GM12875 (cell line): ENCODE data around the gene PRPF18.
"Not testable (repeated sequence)": the region's sequence is repeated elsewhere in the genome, so short reads cannot be mapped to it uniquely, and the experiment has no call there.

Source experiments
- H3K4me3 ChIP-seq: one replicate; pipeline ENCODE4 v1.5.1; 2011; ENCODE audit warnings: low read depth, low read length, control low read depth
- CTCF ChIP-seq: IDR thresholded peaks from 2 replicates; pipeline ENCODE4 v1.5.1; 2011; ENCODE audit warnings: low read depth, mild to moderate bottlenecking, control low read depth, inconsistent platforms, low read length, moderate library complexity, borderline replicate concordance; ENCODE audit not compliant: insufficient read depth

Gene PRPF18

GRCh38 chr10:13586676-13587355 is at the start of gene PRPF18:
Gene PRPF18, plus strand, starts transcription at chr10:13586965. Its CDS starts 122 bp downstream, at chr10:13587087.
- peak within 1 kb of the TSS; percentile 87 for H3K4me3 ChIP-seq
- peak; percentile 99 for TF ChIP-seq CTCF

GRCh38 chr10:13537985-13538384 is 48.8 kb upstream of the PRPF18 start:
- not testable (repeated sequence) for H3K4me3 ChIP-seq

DNA sequence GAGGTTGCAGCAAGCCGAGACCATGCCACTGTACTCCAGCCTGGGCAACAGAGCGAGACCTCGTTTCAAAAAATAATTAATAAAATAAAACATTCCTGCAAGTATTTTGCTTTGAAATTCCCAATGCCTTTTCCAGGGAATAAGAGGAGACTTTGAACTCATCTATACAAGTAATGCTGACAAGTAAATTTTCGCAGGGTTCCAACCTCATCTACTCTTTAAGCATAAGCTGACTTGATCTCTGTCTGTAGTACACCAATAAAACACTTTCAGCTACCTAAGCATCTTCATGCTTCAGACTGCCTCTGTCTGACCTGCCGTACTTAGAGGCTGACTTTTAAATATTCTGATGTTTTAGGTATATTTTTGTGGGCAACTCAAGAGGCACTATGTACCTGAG is 44.2 kb upstream of the PRPF18 start:
- no peak overlapping the region for H3K4me3 ChIP-seq
- no peak for TF ChIP-seq CTCF

DNA sequence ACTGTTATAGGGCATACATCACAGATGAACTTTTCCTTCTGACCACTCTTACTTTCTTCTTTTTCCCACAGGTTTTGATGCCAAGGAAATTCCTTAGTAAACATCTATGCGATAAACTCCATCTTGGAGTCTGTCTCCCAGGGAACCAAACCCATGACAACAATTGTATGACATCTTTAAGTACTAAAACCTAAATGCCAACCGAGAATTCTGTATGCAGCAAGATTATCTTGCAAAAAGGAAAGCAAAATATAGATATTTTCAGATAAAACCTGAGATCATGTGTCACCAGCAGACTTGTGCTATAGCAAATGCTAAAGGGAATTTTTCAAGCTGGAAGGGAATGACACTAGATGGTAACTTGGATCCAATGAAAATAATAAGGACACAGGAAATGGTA is 36.0 kb upstream of the PRPF18 start:
- no peak for TF ChIP-seq CTCF
- no peak overlapping the region for H3K4me3 ChIP-seq

DNA sequence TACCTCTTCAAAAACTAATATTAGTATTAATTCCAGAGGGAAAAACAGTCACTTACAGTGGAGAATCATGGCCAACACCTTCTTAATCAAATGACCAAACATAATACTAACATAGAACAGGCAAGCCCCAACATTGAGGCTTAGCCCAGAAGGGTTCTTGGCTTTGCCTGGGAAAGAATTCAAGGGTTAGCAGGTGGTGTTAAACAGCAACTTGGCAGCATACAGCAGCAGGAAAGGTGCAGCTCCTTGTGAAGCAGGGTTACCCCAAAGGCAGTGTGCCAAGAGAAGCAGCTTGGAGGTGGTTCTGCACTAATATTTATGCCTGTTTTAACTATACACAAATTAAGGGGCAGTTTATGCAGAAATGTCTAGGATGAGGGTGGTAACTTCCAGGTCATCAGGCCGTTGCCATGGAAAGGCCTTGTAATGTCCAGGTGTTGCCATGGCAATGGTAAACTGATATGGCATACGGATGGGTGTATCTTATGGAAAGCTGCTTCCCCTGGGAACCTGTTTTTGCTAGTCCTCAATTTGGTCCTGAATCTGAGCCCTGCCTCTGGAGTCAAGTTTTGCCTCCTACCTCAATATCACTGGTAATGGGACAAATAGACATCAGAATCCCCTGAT is 30.8 kb upstream of the PRPF18 start:
- no peak for TF ChIP-seq CTCF
- no peak overlapping the region for H3K4me3 ChIP-seq

DNA sequence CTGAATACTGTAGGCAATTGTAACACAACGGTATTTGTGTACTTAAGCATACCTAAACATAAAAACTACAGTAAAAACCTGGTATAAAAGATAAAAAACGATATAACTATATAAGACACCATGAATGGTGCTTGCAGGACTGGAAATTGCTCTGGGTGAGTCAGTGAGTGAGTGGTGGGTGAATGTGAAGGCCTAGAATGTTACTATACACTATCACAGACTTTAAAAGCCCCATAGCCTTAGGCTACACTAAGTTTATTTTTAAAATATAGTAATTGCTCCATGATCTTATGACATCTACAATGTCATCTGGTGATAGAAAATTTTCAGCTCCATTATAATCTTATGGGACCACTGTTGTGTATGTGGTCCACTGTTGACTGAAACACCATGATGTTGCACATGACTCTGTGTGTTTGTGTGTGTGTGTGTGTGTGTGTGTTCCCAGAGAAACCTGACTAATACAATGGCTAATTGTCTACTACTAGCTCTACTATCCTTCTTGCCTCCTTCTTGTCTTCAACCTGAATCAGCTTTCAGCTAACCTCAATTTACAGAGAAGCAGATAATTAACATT is 27.6 kb upstream of the PRPF18 start:
- no peak for TF ChIP-seq CTCF
- no peak overlapping the region for H3K4me3 ChIP-seq

GRCh38 chr10:13560597-13560996 is 26.2 kb upstream of the PRPF18 start:
- TF ChIP-seq CTCF: no peak

More at GRCh38 chr10:13560597-13560996, 26.2 kb upstream of the PRPF18 start:
- no peak overlapping the region for H3K4me3 ChIP-seq
